ENCODE data around the gene C1QL4.

- TF ChIP-seq POLR2A (IDR thresholded peaks at IDR 0.05) = no peak
- no peak for TF ChIP-seq CTCF (IDR thresholded peaks at IDR 0.05)
Observed at GRCh38 chr12:49287876-49288275, 49.1 kb downstream of the C1QL4 start.

All from esophagus squamous epithelium (tissue), 4 donors.